Stimulated activated CD4-positive, alpha-beta T cell treated with anti-CD3 and anti-CD28 coated beads, TNF-alpha, amount 100 ng/mL, for 48 hours (primary cell): Measurements from ENCODE around the gene C22orf42.
"Not testable (repeated sequence)": the region's sequence is repeated elsewhere in the genome, so short reads cannot be mapped to it uniquely, and the experiment has no call there.

Experiments used
- DNase-seq, 3 donors: peaks; one replicate each; pipeline ENCODE4 v3.0.0-alpha.2; 2020; ENCODE audit warnings: low read depth in 3 of 3

Gene C22orf42

GRCh38 chr22:32185821-32186220 lies 26.7 kb upstream of the C22orf42 start:
- no peak for DNase-seq

- DNase-seq, result no peak
Observed at GRCh38 chr22:32183625-32184024, 24.5 kb upstream of the C22orf42 start.

- no peak for DNase-seq
Observed at GRCh38 chr22:32181043-32181442, 21.9 kb upstream of the C22orf42 start.

- no peak for DNase-seq
Observed at GRCh38 chr22:32177221-32177765, 18.2 kb upstream of the C22orf42 start.

DNA sequence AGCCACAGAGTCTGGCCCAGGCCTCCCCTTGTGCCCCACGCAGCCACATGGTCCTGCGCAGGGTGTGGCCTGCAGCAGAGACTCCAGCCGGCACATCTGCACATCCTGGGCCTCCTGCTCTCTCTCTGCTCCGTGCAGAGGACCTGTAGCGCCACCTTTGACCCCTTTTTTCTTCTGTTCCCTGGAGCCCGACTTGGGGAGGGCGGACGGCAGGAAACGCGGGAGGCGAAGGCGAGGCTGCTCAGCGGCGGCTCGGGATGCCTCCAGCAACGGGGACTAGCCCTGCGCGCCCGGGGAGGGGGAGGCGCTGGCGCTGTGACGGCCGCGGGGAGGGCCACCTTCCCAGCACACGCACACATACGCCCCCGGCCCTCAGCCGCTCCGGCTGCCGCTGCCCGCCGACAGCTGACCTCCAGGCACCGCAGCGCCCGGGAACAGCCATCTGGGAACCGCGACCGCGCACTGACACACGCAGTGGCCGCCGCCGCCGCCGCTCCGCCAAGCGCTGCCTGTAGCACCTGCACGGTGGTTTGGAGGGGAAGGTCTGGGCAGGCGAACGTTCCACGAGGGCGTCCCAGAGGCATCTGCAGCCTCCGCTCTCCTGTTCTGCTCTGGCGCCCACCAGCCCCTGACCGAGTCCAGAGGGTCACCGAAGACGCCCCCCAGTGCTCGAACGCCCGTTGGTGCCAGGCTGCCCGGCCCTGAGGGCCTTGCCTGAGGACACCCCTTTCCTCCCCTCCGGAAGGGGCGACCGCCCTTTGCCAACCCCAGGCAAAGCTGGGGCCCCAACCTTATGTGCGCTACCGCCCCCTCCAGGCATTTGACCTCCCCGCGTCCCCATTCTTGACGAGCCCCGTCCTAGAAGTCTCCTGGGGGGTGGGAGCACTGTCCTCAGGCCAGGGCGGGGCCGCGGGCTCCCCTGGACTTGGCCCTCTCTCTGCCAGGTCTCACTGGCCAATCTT lies 16.9 kb upstream of the C22orf42 start:
- no peak for DNase-seq

DNA sequence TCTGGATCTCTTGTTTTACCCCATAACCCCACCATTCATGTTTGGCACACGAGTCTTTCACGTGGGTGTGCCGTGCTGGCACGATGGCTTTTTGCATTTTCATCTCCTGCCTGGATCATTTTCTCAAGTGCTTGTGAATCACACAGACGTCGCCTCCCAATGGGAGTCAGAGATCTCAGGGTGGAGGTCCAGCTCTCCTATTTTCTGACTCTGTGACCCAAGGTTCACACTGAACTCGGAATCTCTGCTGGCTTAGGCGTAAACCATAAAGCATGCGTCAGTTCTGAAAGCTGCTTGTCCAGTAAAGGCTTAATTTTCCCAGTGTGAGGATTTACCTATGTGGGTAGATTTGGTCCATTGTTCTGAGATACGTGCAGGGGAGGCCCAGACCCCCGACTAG lies 16.0 kb upstream of the C22orf42 start:
- no peak for DNase-seq

GRCh38 chr22:32165681-32166080 lies 6.6 kb upstream of the C22orf42 start:
- no peak for DNase-seq

DNA sequence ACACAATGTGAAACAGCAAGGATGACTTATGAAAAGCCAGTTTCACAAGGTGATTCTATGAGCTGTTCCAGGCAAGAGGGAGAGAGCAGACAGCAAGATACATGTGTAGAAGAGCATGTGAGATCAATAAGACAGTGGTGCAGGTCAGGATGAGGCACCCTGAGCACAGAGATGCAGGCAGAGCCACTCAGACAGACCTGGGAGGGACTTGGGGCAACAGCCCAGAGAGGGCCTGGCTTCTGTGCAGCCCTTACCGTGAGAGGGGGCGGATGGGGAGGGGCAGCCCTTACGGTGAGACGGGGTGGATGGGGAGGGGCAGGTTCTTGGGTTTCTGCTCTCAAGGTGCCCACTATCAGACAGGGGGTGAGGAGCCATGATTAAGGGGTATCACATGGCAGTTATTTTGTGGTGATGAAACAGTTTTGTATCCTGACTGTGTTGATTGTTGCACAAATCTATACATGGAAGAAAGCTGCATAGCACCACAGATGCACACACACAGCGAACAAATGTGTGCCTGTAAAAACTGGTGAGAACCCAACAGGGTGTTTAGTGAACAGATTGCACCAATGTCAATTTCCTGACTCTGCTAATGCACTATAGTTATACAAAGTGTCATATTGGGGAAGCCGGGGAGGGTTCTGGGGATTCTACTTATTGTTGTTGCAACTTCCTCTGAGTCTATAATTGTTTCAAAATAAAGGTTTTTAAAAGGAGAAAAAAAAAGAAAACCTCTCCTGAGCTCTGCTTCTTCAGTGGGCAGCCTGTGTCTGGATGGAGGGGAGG lies 5.2 kb upstream of the C22orf42 start:
- DNase-seq, result no peak

GRCh38 chr22:32160411-32160810 lies 1.3 kb upstream of the C22orf42 start:
- DNase-seq, result not testable (repeated sequence)

GRCh38 chr22:32157632-32158031 lies 1.5 kb downstream of the C22orf42 start:
- not testable (repeated sequence) for DNase-seq

DNA sequence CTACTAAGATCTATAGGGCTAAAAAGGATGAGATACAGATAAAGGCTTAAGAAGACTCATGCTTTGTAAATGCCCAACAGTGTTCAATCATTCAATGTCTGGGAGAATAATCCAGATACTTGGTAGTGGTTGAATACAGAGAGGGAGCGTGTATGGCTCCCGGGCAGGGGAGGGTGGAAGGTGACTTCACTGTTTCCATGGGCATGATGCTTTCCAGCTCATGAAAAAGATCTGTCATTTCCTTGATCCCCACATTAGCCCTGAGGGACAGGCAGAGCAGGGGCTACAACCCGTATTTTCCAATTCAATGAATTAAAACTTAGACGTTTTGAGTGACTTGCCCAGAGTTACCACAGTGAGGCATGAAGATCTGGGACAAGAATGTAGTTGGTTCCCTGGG lies 4.4 kb downstream of the C22orf42 start:
- DNase-seq, result not testable (repeated sequence)

- not testable (repeated sequence) for DNase-seq
Observed at GRCh38 chr22:32151641-32152040, 7.5 kb downstream of the C22orf42 start.

GRCh38 chr22:32150647-32151046 lies 8.5 kb downstream of the C22orf42 start:
- not testable (repeated sequence) for DNase-seq

DNA sequence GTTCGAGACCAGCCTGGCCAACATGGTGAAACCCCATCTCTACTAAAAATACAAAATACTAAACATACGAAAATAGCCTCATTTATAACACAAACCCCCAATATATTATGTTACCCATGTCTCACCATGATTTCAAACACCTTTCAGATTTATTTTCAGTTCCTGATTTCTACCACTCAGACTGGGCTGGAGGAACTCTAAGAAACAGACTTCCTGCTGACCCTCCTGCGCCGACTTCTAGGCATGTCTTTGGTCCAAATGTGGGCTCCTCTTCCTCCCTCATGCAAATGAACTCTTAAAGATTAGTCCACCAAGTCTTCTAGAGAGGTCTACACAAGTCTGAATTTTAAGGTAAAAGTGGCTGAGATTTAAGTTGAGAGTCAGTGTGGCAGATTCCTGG lies 10.7 kb downstream of the C22orf42 start:
- not testable (repeated sequence) for DNase-seq

DNA sequence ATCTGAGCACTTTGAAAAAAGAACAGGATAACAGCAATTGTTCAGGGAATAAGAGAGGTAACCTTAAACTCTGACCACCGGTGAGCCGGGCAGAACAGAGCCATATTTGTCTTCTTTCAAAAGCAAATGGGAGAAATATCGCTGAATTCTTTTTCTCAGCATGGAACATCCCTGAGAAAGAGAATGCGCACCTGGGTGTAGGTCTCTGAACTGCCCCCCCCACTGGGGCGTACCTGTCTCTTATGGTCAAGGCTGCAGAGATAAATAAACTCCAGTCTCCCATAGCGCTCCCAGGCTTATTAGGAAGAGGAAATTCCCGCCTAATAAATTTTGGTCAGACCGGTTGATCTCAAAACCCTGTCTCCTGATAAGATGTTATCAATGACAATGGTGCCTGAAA lies 12.0 kb downstream of the C22orf42 start:
- not testable (repeated sequence) for DNase-seq

- no peak for DNase-seq
Observed at GRCh38 chr22:32144496-32145274, 14.4 kb downstream of the C22orf42 start.

- no peak for DNase-seq
Observed at GRCh38 chr22:32142600-32142999, 16.5 kb downstream of the C22orf42 start.

GRCh38 chr22:32140688-32141087 lies 18.4 kb downstream of the C22orf42 start:
- not testable (repeated sequence) for DNase-seq

GRCh38 chr22:32138576-32138975 lies 20.5 kb downstream of the C22orf42 start:
- DNase-seq, result not testable (repeated sequence)

DNA sequence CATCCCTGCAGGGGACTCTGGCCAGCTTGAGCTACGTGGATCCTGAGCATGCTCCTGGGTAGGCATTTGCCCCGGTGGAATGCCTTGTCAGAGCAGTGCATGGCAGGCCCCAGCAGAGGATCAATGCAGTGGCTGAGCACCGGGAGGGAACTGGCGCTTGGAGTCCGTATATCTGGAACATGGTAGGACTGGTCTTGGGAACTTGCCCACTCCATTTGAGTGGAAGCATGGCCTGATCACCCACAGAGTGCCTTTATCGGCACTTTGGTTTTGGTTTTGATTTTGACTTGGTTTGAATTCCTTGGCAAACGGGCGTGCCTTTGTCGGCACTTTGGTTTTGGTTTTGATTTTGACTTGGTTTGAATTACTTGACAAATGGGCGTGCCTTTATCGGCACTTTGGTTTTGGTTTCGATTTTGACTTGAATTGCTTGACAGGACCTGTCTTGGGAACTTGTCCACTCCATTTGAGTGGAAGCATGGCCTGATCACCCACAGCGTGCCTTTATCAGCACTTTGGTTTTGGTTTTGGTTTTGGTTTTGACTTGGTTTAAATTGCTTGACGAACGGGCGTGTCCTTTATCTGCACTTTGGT lies 21.3 kb downstream of the C22orf42 start:
- DNase-seq, result peak in 1 of 3 donors; percentile 51

DNA sequence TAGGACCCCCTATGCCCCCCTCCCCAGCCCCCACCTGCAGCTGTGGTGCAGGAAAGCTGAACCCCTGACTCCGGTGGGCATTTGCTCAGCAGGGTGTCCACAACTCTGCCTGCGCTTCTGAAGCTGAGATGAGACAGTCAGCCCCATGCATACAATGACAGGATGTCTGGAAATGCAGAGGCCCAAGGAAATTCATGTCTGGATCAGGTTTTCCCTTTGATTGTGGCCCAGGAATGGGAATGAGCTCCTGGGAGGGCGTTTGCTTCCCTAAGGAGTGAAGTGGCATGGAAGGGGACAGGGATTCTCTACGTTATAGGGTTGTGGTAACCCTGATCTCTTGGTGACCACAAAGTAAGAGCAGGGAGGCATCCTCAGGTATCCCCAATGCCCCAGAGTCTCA lies 22.2 kb downstream of the C22orf42 start:
- DNase-seq, result not testable (repeated sequence)
